Measurements from ENCODE around the gene ZSWIM4. TPM values are rescaled to one million over a fixed set of nuclear protein-coding genes. Genes with fewer than 3 reads are reported as not detected.

ZSWIM4 gene
- total and polyA plus RNA-seq, 4 donors, result 2.9 to 10.5 (median 6.7) TPM

DNA sequence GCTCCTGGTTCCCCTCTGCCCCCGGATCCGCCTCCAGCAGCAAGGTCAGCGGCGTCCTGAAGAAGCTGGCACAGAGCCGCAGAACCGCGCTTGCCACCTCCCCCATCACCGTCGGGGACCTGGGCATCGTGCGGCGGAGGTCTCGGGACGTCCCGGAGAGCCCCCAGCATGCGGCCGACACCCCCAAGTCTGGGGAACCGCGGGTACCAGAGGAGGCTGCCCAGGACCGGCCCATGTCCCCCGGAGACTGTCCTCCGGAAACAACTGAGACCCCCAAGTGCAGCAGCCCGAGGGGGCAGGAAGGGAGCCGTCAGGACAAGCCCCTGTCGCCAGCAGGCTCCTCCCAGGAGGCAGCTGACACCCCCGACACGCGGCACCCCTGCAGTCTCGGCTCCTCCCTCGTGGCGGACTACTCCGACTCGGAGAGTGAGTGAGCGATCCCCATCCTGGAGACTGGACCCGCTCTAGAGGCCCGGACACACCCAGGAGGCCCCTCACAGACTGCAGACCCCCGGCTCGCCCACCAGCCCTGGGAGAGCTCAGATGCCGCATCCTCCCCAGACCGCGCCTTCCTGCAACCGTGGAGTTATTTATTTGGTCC lies 32.5 kb upstream of the ZSWIM4 start:
- no peaks in the 10 kb centered on the region for H3K27me3 ChIP-seq (ENCODE audit: control insufficient read depth, insufficient read depth, low read length)
- H3K4me1 ChIP-seq (ENCODE audit: control insufficient read depth, insufficient read depth, low read length), result peaks cover 16% of the 10 kb centered on the region
- peaks cover 74% of the 10 kb centered on the region for H3K36me3 ChIP-seq (ENCODE audit: control insufficient read depth, insufficient read depth, low read length)
- no peak overlapping the region for H3K4me3 ChIP-seq (ENCODE audit: low read depth, low read length)
- no peaks in the 10 kb centered on the region for H3K9me3 ChIP-seq (ENCODE audit: control insufficient read depth, insufficient read depth, low read length)
- DNase-seq (ENCODE audit: low read depth in 4 of 6, low spot score in 6 of 6), result no peak
- H3K27ac ChIP-seq (ENCODE audit: low read depth, low read length), result no peak overlapping the region
- WGBS (ENCODE audit: insufficient coverage), result 89% methylated on average over 37 of the region's 42 CpGs

DNA sequence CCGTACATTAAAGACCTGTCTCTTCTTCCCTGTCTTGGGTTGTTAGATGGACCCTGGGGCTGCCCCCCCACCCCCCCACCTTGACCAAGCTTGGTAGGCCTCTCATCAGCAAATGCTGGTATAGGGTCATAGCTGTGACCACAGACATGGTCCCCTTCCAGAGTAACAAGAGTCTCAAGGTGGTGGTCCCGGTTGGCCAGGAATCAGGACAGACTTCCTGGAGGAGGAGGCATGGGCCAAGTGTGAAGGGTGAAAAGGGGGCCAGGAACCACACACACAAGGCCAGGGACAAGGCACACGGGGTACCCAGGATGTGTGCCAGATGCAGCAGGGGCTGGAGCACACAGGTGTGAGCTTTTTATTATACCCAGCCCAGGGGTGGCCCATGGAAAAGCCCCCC lies 32.0 kb upstream of the ZSWIM4 start:
- Histone ChIP-seq H3K4me3 (ENCODE audit: low read depth, low read length) (no peak overlapping the region), H3K4me1 (ENCODE audit: control insufficient read depth, insufficient read depth, low read length) (peaks cover 16% of the 10 kb centered on the region), H3K9me3 (ENCODE audit: control insufficient read depth, insufficient read depth, low read length) (no peaks in the 10 kb centered on the region), H3K27me3 (ENCODE audit: control insufficient read depth, insufficient read depth, low read length) (no peaks in the 10 kb centered on the region), H3K36me3 (ENCODE audit: control insufficient read depth, insufficient read depth, low read length) (peaks cover 74% of the 10 kb centered on the region), H3K27ac (ENCODE audit: low read depth, low read length) (no peak overlapping the region)
- no peak for DNase-seq (ENCODE audit: low read depth in 4 of 6, low spot score in 6 of 6)
- WGBS (ENCODE audit: insufficient coverage), result 86% methylated on average over 2 of the region's 3 CpGs

DNA sequence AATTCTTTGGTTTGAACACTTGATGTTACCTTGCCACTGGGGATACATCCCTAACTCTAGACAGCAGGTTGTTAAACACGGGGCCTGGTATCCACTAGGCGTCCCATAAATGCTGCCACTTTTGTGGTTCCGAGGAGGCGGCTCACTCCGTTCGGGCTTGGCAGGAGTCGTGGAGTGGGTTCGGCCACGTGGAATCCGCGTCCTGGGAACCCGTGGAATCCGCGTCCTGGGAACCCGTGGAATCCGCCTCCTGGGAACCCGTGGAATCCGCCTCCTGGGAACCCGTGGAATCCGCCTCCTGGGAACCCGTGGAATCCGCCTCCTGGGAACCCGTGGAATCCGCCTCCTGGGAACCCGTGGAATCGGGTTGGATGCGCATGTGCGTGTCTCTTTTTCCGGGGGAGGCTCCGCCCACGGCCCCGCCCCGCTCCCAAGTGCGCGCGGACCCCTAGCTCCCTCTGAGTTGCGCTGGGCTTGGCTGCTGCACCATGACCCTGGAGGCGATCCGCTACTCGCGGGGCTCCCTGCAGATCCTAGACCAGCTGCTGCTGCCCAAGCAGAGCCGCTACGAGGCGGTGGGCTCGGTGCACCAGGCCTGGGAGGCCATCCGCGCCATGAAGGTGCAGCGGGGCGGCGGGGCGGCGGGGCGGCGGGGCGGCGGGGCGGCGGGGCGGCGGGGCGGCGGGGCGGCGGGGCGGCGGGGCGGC lies 31.0 kb upstream of the ZSWIM4 start, which contains the start of gene MRI1:
Gene MRI1 (plus strand): TSS at position 422 of the 707 bp plus-strand sequence. CDS start 67 bp downstream, at position 489.
- H3K9me3 ChIP-seq (ENCODE audit: control insufficient read depth, insufficient read depth, low read length), result no peaks in the 10 kb centered on the region
- H3K4me1 ChIP-seq (ENCODE audit: control insufficient read depth, insufficient read depth, low read length), result peaks cover 16% of the 10 kb centered on the region
- peak within 1 kb of the TSS; percentile 53 for H3K4me3 ChIP-seq (ENCODE audit: low read depth, low read length)
- peaks cover 74% of the 10 kb centered on the region for H3K36me3 ChIP-seq (ENCODE audit: control insufficient read depth, insufficient read depth, low read length)
- peak; percentile 49 to 94 (median 76) for DNase-seq (ENCODE audit: low read depth in 4 of 6, low spot score in 6 of 6)
- no peaks in the 10 kb centered on the region for H3K27me3 ChIP-seq (ENCODE audit: control insufficient read depth, insufficient read depth, low read length)
- peak within 1 kb of the TSS; percentile 71 for H3K27ac ChIP-seq (ENCODE audit: low read depth, low read length)
- under 1% methylated on average over 64 of the region's 67 CpGs for WGBS (ENCODE audit: insufficient coverage)

DNA sequence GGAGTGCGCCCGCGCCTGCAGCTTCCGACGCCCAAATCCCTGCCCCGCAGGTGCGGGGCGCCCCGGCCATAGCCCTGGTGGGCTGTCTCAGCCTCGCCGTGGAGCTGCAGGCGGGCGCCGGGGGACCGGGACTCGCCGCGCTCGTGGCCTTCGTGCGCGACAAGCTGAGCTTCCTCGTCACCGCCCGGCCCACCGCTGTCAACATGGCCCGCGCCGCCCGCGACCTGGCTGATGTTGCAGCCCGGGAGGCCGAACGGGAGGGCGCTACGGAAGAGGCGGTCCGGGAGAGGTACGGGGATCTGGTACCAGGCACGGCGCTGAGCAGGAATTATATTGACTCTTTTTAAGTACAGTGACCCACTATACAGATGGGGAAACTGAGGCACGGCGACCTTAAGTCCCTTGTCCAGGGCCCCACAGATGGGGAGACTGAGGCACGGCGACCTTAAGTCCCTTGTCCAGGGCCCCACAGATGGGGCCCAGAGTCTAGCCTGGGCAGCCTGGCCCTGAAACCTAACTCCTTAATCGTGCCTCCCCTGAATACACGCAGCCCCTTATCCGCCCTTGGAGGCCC lies 30.3 kb upstream of the ZSWIM4 start:
- DNase-seq (ENCODE audit: low read depth in 4 of 6, low spot score in 6 of 6), result peak in 2 of 6 donors; percentile 27 to 34

DNA sequence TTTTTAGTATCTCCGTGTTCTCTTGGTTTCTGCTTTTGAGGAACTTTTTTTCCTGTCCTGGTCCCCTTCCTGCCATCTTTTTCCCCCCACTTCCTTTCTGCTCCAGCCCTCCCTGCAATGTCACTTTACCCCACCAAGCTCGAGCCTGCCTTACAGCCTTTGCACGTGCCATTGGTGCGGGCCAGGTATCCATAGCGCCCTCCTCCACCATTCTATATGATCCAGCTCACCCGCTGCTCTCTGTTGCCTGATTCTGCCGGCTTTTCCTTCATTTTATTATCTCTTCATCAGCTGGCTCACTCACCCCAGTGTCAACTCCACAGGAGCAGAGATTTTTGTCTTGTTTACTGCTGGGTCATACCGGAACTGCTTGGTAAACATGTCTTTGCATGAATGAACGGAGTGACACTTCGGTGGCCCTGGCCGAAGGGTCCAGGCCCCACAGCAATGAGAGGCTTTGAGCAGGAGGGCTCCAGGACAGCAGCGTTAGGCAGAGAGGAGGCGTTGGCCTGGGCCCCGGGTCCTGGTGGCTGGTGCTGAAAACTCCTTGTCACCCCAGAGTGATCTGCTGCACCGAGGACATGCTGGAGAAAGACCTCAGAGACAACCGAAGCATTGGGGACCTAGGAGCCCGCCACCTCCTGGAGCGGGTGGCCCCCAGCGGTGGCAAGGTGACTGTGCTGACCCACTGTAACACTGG lies 29.7 kb upstream of the ZSWIM4 start:
- H3K4me1 ChIP-seq (ENCODE audit: control insufficient read depth, insufficient read depth, low read length), result peaks cover 16% of the 10 kb centered on the region
- 52% methylated on average over 18 of the region's 19 CpGs for WGBS (ENCODE audit: insufficient coverage)
- H3K27ac ChIP-seq (ENCODE audit: low read depth, low read length), result no peak overlapping the region
- peak overlapping the region; percentile 53 for H3K4me3 ChIP-seq (ENCODE audit: low read depth, low read length)
- no peaks in the 10 kb centered on the region for H3K9me3 ChIP-seq (ENCODE audit: control insufficient read depth, insufficient read depth, low read length)
- no peaks in the 10 kb centered on the region for H3K27me3 ChIP-seq (ENCODE audit: control insufficient read depth, insufficient read depth, low read length)
- DNase-seq (ENCODE audit: low read depth in 4 of 6, low spot score in 6 of 6), result no peak
- peaks cover 74% of the 10 kb centered on the region for H3K36me3 ChIP-seq (ENCODE audit: control insufficient read depth, insufficient read depth, low read length)

More for the DNA sequence above, 30.3 kb upstream of the ZSWIM4 start:
- peaks cover 74% of the 10 kb centered on the region for H3K36me3 ChIP-seq (ENCODE audit: control insufficient read depth, insufficient read depth, low read length)
- H3K9me3 ChIP-seq (ENCODE audit: control insufficient read depth, insufficient read depth, low read length), result no peaks in the 10 kb centered on the region
- peak overlapping the region; percentile 53 for H3K4me3 ChIP-seq (ENCODE audit: low read depth, low read length)
- WGBS (ENCODE audit: insufficient coverage), result 2% methylated on average over 48 of the region's 48 CpGs
- peak overlapping the region; percentile 61 for H3K27ac ChIP-seq (ENCODE audit: low read depth, low read length)
- H3K27me3 ChIP-seq (ENCODE audit: control insufficient read depth, insufficient read depth, low read length), result no peaks in the 10 kb centered on the region
- H3K4me1 ChIP-seq (ENCODE audit: control insufficient read depth, insufficient read depth, low read length), result peaks cover 16% of the 10 kb centered on the region

DNA sequence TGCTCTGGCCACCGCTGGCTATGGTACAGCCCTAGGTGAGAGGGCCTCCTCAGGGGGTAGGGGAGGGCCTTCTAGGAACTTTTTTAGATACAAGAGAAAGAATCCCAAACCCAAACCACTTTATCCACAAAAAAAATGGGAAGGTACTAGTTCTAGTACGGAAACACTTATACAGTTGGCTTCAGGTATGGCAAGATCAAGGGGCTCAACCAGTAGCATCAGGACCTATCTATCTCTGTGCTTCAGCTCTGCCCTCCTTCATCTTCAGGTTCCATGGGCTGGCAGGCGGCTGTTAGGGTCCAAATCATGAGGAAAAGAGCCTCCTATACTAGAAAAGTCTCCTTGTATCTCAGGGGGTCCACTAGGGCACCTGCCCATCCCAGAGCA lies 29.2 kb upstream of the ZSWIM4 start:
- 100% methylated on average over 2 of the region's 3 CpGs for WGBS (ENCODE audit: insufficient coverage)
- Histone ChIP-seq H3K27ac (ENCODE audit: low read depth, low read length) (no peak overlapping the region), H3K4me1 (ENCODE audit: control insufficient read depth, insufficient read depth, low read length) (peaks cover 16% of the 10 kb centered on the region), H3K36me3 (ENCODE audit: control insufficient read depth, insufficient read depth, low read length) (peaks cover 75% of the 10 kb centered on the region), H3K9me3 (ENCODE audit: control insufficient read depth, insufficient read depth, low read length) (no peaks in the 10 kb centered on the region), H3K27me3 (ENCODE audit: control insufficient read depth, insufficient read depth, low read length) (no peaks in the 10 kb centered on the region), H3K4me3 (ENCODE audit: low read depth, low read length) (no peak overlapping the region)
- DNase-seq (ENCODE audit: low read depth in 4 of 6, low spot score in 6 of 6), result no peak

DNA sequence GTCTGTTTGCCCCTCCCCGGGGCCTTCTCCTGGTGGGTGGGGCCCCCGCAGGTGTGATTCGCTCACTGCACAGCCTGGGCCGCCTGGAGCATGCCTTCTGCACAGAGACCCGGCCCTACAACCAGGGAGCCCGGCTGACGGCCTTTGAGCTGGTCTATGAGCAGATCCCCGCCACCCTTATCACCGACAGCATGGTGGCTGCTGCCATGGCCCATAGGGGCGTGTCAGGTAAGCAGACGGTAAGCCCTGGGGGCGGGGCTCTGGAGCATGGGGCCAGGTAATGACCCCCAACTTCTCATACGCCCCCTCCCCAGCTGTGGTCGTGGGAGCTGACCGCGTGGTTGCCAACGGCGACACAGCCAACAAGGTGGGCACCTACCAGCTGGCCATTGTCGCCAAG lies 26.7 kb upstream of the ZSWIM4 start:
- Histone ChIP-seq H3K4me3 (ENCODE audit: low read depth, low read length) (no peak overlapping the region), H3K4me1 (ENCODE audit: control insufficient read depth, insufficient read depth, low read length) (peaks cover 16% of the 10 kb centered on the region), H3K27ac (ENCODE audit: low read depth, low read length) (no peak overlapping the region), H3K9me3 (ENCODE audit: control insufficient read depth, insufficient read depth, low read length) (no peaks in the 10 kb centered on the region), H3K36me3 (ENCODE audit: control insufficient read depth, insufficient read depth, low read length) (peaks cover 70% of the 10 kb centered on the region), H3K27me3 (ENCODE audit: control insufficient read depth, insufficient read depth, low read length) (no peaks in the 10 kb centered on the region)
- DNase-seq (ENCODE audit: low read depth in 4 of 6, low spot score in 6 of 6), result no peak
- 93% methylated on average over 17 of the region's 19 CpGs for WGBS (ENCODE audit: insufficient coverage)

DNA sequence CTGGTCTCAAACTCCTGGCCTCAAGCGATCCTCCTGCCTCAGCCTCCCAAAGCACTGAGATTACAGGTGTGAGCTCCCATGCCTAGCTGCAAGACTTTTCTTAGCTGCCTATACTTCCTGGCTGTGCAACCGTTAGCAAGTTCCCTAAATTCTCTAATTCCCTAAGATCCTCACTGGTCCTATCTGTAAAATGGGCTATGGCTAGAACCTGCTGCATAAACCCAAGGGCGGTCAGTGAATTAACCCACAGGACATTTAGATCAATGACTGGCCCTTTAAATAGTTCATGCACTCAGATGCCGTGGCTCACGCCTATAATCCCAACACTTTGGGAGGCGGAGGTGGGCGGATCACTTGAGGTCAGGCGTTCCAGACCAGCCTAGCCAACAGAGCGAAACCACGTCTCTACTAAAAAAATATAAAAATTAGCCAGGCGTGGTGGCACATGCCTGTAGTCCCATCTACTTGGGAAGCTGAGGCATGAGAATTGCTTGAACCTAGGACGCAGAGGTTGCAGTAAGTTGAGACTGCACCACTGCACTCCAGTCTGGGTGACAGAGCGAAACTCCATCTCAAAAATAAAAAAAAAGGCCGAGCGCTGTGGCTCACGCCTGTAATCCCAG lies 25.1 kb upstream of the ZSWIM4 start:
- 91% methylated on average over 12 of the region's 16 CpGs for WGBS (ENCODE audit: insufficient coverage)

More for the DNA sequence above, 25.1 kb upstream of the ZSWIM4 start:
- Histone ChIP-seq H3K27me3 (ENCODE audit: control insufficient read depth, insufficient read depth, low read length) (no peaks in the 10 kb centered on the region), H3K9me3 (ENCODE audit: control insufficient read depth, insufficient read depth, low read length) (no peaks in the 10 kb centered on the region), H3K4me1 (ENCODE audit: control insufficient read depth, insufficient read depth, low read length) (peaks cover 14% of the 10 kb centered on the region), H3K27ac (ENCODE audit: low read depth, low read length) (no peak overlapping the region), H3K36me3 (ENCODE audit: control insufficient read depth, insufficient read depth, low read length) (peaks cover 72% of the 10 kb centered on the region), H3K4me3 (ENCODE audit: low read depth, low read length) (no peak overlapping the region)
- DNase-seq (ENCODE audit: low read depth in 4 of 6, low spot score in 6 of 6), result no peak
